SIG-M5 treated with dmso at 0.1 percent for 504 hours (cell line): ENCODE results near the gene COL19A1.
A peak's percentile ranks its signal among the peaks of the same experiment; 100 is the strongest.

Source experiments
- DNase-seq: peaks from one replicate; lab custom pipeline; 2025; ENCODE audit not compliant: unreplicated experiment; lab: John Stamatoyannopoulos, UW

Gene COL19A1

DNA sequence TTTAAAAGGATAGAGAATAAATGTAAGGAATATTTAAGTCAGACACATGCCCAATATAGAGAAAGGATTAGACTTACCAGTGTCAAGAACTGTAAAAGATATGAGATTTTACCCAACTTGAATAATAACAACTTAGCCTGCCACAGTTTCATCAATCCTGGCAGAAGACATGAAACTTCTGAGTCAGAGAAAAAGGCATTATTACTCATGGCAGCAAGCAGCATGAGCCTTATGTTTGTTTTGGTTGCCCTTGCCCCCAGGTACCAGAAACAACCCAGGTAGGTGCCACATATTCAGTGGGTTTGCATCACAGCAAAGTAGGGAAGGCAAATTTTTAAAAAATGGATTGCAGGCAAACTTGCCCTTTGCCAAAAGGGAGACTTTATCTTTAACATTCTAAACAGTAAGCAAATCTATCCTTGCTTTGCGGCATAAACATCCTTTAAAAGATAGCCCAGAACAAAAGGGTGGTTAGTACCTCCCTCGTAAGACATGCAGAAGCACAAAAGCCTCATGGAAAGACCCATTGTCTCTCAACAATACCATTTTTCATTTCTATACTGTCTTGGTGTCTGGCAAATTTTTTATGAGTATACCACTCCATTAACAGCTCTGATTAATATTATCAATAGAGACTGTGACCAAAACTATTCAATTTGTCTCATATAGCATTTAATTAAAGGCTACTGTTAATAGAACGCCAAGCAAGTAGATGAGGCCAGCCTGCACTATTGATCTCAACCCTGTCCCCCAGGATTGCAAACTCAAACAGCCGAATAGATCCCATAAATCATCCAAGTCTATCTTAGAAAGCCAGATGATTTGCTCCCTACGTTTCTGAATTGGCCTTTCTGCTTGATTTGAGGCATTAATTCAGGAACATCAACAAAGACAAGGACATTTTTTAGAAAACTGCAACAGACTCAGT lies 185.1 kb downstream of the COL19A1 start:
- no peak for DNase-seq

DNA sequence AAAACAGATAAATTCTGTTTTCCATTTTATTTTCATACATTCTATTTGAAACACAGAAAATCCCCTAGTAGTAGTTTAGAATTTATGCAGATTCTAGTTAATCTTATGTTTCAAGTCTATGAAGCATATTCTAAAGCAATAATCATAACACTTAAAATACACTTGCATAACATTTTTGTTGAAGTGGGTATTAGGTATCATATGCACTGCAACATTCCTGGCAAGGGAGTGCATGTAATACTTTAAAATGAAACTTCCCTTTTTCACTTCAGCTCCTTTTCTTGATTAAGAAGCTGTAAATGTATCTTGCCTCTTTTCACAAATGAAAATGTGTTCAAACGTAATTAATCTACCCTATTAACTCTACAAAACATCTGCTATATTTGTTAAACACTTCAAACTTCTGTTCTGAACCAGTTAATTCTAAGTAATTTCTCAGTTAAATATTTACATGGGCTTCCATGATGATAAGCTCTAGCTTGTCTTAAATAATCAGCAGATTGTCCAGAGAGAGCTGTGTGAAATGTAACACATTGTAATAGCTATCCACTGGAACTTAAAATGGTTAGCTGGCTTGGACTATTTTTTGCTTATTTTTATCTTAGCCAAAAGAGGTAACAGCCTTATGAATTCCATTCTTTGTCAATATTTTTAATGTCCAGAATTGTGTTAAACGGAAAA lies 192.8 kb downstream of the COL19A1 start:
- no peak for DNase-seq

DNA sequence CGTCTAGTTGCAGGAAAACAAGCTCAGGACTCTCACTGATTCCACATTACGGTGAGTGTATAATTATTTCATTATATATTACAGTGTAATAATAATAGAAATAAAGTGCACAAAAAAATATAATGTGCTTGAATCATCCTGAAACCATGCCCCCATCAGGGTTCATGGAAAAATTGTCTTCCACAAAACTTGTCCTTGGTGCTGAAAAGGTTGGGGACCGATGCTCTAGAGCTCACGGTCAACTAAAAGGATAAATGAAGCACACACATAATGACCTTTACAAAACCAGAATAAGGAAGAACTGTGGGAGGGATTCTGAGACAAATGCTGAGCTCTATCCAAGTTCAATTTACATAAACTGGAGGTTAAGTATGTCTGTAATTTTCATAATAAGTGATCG lies 194.3 kb downstream of the COL19A1 start:
- no peak for DNase-seq

DNA sequence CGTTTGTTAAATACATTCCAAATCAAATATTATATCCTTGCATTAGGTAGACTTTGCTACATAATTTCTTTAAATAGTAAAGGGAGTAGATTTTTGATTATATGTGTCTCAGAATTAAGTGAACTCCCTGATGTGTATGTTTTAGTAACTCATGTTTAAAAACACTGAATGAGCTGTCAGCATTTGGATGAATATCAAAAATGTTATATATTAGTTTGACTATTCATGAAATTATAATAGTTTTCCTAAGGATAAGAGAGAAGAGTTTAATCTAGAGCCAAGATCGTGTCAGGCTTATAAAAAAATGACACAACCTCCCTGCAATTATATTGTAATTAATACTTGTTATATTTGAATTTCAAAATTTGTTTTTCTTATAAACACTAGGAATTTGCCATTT lies 195.2 kb downstream of the COL19A1 start:
- no peak for DNase-seq

DNA sequence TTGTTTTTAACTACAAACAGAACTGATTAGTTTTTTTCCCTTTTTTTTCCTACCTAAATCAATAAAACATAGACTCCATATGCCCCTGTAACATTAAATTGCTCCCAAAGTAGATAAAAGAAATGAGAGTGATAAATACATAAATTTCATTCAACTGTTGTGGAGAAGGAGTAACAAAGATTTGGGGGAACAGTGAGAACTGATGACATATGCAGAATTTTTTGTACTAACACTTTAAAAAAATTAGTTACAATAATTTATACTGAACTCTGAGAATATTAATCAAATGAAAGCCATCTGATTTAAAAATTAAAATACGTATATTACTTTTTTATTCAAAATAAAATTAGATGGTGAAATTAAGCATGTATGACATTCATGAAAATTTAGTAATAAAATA lies 195.7 kb downstream of the COL19A1 start:
- no peak for DNase-seq

DNA sequence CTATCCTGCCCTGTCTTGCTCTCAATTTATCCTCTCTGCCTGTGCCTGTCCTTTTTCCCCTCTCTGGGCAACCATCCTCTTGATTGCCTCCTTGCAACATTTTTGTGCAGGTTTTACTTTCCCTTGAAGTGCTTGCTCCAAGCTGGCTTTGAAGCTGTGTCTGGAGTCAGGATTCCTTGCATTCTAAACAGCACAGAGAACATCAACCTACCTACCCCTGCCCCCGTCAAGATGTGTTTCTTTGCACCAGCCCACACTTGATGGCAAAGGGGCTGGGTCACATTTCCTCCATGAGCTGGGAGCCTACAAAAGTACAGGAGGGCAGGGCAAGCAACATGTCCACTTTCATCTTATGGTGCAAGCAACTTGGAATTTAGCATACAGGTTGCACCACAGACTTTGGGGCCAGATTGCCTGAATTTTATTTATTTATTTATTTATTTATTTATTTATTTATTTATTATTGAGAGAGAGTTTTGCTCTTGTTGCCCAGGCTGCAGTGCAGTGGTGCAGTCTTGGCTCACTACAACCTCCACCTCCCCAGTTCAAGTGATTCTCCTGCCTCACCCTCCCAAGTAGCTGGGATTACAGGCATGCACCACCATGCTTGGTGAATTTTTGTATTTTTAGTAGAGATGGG lies 206.3 kb downstream of the COL19A1 start:
- no peak for DNase-seq

DNA sequence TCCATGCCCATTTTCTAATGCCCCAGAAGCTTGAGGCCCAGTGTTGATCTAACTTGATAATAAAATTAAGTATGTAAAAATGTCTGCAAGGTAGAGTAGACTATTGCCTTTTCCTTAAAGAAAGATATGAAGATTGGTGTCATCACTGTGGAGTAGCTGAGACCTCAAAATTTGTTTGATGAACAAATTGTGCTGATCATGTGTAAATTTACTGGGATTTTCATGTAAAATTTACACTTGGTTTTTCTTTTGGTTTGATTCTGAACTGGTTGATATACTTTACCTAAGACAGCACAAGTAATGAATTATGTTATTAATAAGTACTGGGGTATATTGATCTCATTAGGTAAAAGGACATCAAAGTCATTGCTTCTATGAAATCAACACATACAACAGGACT lies 207.3 kb downstream of the COL19A1 start:
- DNase-seq = no peak

DNA sequence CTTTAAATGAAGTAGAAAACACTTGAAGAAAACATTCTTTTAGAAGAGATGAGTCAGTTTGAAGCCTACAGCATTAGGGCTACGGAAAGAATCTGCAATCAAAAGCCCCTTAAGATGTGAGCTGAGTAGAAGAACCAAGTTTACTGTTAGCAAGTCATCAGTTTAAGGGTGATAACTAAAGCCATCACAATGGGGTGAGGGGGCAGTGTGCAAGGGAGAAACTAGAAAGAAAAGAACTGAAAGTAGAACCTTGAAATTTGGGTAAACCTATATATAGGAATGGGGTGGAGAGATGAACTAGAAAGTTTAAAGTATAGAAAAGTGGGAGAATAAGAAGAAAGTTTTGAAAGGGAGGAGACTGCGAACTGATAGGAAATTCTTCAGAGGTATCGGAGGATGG lies 212.9 kb downstream of the COL19A1 start:
- no peak for DNase-seq

DNA sequence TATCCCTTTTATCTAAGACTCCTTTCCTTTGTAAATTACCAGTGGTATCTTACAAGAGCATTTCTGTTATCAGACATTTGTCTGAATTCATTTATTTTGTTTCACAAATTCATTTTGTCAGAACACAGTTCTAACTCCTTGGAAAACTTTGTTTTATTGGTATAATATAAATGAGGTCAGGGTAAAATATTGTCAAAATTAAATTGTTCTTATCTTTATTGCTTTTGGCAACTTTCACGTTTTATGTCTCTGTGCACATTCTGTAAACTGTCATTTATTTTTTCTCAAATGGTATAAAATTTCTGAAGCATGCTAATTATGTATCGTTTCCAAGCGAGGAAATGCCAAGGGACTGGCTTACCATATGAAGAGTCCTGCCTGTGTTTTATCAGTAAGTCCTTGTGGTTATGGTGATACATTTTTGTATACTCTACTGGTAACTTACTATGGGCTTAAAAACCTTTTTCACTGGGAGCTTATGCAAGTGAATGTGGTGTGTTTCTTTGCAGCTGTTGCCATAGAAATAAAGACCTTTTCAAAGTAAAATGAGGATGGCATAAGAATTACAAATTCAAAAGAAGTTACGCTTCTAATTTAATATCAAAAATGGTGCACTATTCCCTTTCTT lies 214.2 kb downstream of the COL19A1 start:
- DNase-seq = no peak

DNA sequence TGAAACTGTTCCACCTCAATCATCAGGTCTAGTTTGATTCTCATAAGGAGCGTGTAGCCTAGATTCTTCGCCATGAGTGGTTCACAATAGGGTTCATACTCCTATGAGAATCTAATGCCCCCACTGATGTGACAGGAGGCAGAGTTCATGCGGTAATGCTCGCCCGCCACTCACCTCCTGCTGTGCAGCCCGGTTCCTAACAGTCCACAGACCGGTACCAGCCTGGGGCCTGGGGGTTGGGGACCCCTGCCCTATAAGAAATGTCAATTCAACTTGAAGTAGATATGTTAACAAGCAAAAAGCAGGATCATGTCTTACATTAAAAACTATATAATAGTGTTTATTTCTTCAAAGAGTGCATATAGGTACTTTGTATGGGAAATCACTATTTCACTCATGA lies 216.5 kb downstream of the COL19A1 start:
- no peak for DNase-seq

DNA sequence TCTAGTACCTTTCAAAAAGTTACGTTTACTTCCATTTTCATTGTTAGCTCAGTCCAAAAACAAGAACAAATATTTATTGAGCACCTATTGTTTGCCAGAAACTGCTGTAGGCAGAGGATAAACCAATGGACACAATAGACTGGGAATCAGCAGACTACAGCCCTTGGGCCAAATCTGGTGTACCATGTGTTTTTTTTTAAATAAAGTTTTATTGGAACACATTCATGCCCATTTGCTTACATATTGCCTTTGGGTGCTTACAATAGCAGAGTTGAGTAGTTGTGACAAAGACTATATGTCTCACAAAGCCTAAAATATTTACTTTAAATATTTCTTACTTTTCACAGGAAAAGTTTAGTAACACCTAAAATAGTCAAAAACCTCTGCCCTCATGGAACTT lies 220.4 kb downstream of the COL19A1 start:
- no peak for DNase-seq

DNA sequence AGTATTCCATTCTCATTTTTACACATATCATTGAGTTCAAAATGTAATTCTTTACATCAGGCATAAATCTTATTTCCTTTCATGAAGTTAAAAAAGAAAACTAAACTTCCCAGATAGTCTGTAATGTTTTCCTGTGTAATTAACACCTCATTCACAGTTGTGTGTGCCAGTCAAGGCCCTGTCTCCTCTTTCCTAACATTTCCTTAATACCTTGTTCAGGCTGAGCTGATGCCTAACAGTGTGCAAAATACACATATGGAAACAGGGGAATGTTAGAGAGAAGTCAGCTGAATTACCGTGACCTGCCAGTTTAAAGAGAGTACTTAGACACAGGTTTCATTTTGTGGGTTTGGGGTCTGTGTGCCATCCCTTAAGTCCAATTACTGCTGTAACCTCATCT lies 227.8 kb downstream of the COL19A1 start:
- no peak for DNase-seq

DNA sequence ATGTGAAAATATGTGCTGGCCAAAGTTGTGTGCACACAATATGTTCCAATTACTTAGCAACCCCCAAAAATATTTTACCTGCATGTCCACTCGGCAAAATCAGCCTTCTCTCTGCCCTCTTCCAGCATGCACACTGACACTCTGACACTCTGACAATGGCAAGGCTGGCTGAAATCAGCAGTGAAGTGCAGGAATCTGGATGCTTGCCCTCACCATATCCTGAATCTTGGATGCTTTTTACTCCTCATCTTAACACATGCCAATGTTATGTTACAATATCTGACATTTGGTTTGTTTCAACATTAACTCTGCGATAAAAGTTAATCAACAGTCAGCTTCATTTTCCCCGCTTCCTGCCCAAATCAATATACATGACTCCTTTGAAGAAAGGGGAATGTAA lies 233.4 kb downstream of the COL19A1 start:
- DNase-seq = no peak

DNA sequence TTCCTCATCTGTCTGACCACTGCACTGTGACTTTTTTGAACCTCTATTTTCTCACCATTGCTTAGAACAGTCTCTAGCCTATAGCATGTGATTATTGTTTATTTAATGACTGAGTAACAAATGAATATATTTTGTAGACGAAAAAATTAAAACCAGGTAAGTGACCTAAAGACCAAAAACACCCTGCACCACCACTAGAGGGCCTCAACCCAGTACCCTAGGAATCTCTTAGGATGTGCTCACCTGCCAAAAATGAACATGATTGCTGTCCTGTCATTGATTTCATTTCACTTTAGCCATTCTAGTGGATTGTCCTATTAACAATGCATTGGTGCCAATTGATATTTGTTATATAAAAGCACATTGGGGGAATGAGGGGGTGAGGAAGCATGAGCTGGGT lies 237.4 kb downstream of the COL19A1 start:
- peak; percentile 0 for DNase-seq

DNA sequence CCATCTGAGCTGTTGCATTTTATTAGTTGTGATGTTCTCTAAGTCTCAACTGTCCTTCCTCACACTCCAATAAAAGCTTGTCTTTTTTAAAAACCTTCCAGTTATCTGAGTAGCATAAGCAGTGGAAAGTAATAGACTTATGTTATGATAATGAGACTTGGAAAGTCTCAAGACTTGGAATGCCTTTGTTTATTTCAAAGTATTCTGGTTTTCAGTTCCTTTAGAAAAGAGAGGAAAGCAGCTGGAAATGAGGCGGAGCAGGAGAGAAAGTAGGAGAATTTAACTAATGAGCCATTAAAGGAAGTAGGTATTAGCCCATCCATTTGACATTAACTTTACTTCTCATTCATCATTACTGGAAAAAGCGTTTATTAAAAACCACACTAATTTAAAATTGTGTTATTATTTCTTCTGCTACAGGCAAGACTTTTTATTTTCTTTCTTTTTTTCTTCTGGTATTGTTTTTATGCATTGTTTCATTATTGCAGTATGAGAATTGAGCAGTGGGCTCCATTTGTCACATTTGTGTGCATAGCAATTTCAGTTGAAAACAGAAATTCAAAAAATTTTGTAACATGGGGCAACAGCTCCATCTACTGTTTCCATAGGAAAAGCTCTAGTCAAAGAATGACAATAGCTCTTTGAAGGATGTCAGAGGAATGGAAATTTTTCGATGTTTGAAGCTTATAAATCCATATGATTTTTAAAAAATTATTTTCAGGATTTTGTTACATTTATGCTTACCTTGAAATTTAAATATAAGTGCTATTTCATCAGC lies 241.7 kb downstream of the COL19A1 start:
- peak; percentile 0 for DNase-seq

DNA sequence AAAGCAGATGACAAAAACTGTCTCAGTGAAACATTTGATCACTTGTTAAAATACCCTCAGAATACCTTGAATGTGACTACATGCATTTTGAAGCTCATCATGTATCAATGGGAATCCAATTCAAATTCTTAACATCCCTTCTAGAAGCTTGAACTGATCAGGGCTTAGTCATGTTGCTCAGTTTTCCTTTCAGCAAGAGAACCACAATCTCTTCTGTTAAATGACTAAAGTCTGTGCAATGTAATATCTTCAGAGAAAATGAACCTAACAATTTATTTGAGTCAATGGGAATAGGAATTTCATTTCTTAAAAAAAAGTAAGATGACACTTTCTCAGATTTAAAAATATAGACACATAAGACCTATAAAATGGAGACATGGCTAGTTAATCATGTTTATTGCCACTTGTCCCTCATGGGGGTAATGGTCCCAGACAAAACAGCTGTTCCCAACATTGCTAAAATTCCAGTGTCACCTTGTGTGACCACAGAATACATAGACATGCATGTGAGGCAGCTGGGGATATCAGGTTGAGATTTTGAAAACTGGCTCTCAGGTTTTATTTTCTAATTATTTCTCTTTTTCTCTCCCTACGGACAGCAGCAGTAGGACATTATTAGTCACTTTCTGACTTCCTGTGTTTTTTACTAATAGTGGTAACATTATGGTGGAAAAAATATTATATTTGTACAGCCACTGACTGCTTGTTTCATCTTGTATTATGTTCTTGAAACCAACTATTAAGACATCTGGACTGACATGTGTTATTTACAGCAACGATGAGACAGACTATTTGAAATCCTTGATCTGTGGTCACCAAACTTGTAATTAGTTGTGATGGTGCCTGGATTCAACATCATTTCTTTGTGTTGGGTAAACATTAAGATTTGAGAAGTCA lies 244.0 kb downstream of the COL19A1 start:
- DNase-seq = no peak

DNA sequence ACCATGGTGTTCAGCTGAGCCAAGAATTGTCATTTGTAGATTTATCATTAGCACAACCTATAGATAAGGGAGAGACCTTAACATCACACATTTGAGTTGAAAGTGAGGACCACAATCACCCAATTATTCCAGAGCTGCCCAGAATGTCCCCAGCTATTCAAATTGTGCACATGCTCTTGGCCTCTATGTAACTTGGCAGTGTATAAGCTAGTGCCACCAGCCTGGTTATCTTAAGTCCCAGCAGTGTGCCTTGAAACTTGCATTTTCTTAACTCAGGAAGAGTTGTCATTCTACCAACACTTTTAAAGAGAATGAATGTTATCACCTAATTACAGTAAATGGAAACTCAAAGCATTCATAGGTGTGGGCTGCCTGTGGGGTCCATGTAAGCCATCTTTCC lies 245.4 kb downstream of the COL19A1 start:
- no peak for DNase-seq

DNA sequence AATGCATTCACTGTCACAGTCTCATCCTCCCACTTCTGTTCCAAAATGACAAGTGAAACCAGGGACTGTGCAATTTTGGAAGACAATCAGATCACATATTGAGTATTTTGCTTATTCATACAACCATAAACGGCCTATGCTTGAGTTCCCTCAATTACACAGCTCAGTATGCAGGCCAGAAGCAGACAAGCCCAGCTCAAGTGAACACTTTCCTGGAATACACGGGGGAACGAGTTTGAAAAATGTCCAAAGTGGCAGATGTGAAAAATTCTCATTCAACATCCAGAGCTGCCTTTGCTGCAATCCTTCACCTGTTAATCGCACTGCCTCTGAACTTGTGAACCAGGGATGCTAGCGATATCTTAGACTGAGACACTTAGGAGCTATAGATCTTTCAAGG lies 246.4 kb downstream of the COL19A1 start:
- DNase-seq = no peak

DNA sequence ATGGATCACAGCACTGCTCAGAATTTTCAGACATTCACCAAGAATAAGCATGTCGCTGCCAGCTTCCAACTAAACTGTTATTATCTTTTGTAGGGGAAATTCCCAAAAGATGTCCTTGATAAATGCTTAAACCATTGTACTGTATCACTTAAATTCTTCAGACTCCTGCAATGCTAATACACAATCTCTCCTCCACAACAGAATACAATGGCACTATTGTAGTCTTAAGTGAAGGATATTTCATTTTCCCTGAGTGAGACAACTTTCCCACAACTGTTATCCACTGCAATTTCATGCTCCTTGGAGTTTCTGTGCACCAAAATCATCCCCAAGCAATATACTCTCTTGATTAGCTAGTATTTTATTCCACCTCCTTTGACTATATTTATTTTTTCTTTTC lies 246.8 kb downstream of the COL19A1 start:
- DNase-seq = no peak

DNA sequence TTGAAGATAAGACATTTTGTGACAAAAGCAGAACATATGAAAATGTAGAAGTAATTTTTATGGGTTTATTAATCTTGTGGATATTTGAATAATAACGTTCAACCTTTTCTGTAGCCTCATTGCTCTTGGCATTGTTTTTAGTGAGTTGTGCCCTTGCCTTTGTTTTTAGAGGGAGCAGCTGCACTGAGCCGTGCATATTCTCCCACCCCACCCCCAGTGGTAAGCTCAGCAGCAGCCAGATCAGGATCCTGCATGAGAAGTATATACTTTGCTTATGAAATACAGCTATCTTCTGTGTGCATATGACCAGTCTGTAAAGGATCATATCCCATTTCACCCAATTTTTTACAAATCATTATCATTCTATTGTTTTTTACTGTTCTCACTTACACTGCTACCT lies 252.3 kb downstream of the COL19A1 start:
- no peak for DNase-seq
